GM19043 (cell line): ENCODE measurements around the gene EMILIN3.

Experiments
- ATAC-seq: cut with Tn5 transposase; IDR thresholded peaks from one replicate; pipeline ENCODE4 v1.9.1; 2021; ENCODE audit warnings: low read depth; ENCODE audit not compliant: unreplicated experiment

The EMILIN3 gene

DNA sequence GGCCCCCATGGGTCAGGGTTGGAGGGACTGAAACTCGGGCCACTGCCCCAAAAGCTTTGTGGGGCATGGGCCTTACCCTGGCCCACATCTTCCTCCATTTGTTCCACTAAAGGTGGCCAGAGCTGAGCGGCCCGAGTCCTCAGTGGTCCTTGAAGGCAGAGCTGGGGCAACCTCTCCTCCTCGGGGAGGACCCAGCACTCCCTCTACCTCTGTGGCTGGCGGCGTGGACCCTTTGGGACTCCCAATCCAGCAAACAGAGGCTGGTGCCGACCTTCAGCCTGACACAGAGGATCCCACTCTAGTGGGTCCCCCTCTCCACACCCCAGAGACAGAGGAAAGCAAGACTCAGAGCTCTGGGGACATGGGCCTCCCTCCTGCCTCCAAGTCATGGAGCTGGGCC is 16.7 kb downstream of the EMILIN3 start:
- ATAC-seq: no peak

DNA sequence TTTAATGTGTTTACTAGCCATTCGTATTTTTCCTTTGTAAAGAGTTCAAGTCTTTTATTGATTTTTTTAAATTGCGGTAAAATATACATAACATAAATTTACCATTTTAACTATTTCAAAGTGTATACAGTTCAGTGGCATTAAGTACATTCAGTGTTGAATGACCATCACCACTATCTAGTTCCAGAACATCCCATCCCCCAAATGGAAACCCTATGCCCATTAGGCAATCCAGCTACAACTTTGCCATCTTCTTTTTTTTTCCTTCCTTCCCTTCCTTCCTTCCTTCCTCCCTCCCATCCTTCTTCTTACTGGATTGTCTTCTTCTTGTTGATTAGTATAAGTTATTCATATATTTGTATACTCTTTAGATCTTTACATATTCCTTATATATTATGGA is 17.4 kb downstream of the EMILIN3 start:
- no peak for ATAC-seq

GRCh38 chr20:41348430-41349172 is 18.0 kb downstream of the EMILIN3 start:
- ATAC-seq: no peak

GRCh38 chr20:41347523-41348429 is 18.8 kb downstream of the EMILIN3 start:
- no peak for ATAC-seq

GRCh38 chr20:41345729-41346067 is 20.9 kb downstream of the EMILIN3 start:
- ATAC-seq: no peak

GRCh38 chr20:41344938-41345728 is 21.5 kb downstream of the EMILIN3 start:
- no peak for ATAC-seq

DNA sequence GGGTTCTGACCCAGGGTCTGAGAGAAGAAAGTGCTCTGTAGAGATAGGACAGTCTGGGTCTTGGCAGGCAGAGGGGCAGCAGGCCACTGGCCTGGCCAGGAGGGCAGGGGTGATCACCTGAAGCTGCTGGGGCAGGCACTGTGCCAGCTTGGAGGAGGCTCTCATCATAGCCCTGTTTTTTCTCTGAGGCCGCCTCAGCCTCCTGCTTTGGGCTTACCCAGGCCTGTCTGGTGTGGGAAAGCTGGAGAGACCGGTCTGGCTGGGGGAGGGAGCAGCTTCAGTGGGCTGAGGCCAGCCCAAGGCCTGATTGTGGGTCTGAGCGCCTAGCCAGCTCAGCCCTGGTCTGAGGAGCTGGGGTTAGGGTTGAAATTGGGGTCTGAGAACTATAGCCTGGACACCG is 22.1 kb downstream of the EMILIN3 start:
- ATAC-seq: no peak

DNA sequence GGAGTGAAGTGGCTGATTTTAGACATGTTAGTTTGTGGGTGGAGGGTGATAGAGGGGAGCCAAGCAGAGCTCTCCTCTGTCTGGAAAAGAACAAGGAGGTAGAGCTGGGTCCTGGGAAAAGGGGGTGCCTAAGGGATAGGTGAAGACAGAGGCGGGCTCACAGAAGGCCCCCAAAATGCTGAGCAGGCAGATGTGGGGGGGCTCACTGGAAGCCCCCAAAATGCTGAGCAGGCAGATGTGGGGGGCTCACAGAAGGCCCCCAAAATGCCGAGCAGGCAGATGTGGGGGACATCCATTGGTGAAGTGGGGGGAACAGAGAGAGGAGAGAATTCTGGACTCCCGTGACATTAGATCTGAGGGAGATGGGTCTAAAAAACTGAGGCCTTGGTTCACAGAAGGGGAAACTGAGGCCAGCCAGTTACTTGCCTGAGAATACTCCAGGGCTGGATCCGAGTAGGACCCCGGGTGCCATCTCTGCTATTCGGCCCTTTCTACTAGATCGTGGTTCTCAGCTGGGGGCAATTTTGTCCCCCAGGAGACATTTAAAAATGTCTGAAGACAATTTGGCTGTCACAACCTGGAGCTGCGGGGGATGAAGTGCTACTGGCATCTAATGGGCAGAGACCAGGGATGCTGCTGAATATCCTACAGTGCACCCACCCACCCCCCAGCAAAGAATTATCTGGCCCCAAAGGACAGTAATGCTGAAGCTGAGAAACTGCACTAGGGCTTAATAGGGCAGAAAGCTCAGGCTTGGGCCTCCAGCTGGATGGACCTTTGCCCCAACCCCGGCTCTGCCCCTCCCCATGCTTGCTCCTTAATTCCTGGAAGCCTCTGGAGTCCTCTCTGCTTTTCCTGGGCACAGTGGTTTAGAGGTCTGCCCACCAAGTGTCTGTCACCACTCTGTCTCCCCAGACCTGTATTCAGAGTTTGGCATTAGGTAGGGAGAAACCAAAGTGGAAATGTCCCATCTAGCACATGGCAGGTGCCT is 23.8 kb downstream of the EMILIN3 start:
- no peak for ATAC-seq

GRCh38 chr20:41340327-41341055 is 26.1 kb downstream of the EMILIN3 start, which contains the start of gene LPIN3:
Gene LPIN3, plus strand, starts transcription at chr20:41340821. Its CDS starts 4,983 bp downstream, at chr20:41345804.
- ATAC-seq: no peak

DNA sequence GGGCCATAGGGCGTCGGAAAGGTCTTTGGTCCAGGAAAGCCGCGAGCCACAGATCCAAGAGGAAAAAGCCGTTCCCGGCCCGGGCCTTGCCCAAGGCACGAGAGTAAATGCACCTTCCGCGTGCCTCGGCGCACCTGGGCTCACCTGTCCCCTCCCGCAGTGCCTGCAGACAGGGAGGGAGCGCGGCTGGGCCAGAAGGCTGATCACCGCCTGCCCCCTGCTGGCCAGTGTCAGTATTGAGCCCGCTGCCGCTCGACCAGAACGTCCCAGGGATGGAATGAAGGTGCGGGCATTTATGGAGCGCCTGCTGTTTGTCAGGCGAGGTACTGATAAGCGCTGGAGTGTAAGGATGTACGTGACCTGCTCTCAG is 26.7 kb downstream of the EMILIN3 start:
- ATAC-seq: peak; percentile 72

GRCh38 chr20:41336711-41337492 is 29.7 kb downstream of the EMILIN3 start:
- ATAC-seq: no peak

DNA sequence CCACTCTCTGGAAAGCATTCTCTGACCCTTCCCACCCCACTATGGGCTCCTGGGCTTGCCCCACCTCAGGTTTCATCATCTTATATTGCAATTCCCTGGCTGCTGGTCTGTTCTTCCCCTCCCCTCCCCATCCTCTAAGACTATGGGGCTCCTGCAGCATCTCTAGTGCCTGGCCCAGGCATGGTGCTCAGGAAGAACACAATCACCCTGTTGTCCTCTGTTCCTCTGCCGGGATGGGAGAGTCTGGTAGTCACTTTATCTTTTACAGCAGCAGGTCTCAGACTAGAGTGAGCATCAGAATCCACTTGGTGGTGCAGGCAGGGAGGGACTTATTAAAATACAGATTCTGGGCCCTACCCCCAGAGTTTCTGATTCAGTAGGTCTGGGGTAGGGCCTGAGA is 31.0 kb downstream of the EMILIN3 start:
- ATAC-seq: no peak

- ATAC-seq: no peak
Measured at GRCh38 chr20:41334443-41335421, 31.9 kb downstream of the EMILIN3 start.

- ATAC-seq: no peak
Measured at GRCh38 chr20:41334036-41334435, 32.6 kb downstream of the EMILIN3 start.

DNA sequence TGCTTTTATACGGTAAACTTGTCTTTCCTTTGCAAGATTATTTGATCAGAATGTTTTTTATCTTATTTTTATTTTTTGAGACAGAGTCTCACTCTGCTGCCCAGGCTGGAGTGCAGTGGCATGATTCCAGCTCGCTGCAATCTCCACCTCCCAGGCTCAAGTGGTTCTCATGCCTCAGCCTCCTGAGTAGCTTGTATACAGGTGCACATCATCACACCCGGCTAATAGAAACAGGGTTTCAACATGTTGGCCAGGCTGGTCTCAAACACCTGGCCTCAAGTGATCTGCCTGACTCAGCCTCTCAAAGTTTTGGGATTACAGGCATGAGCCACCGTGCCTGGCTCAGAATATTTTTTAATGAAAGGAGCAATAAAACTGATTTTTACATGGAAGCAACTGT is 34.9 kb downstream of the EMILIN3 start:
- no peak for ATAC-seq

GRCh38 chr20:41330941-41331340 is 35.7 kb downstream of the EMILIN3 start:
- ATAC-seq: no peak

- ATAC-seq: no peak
Measured at GRCh38 chr20:41330343-41330720, 36.3 kb downstream of the EMILIN3 start.
